Osteocyte (in vitro differentiated cells): Measurements from ENCODE around the gene GPSM1. TPM values are rescaled to one million over a fixed set of nuclear protein-coding genes. Genes with fewer than 3 reads are reported as not detected.

Experiments
- DNase-seq: peaks from one replicate; pipeline ENCODE4 v3.0.0; 2021; ENCODE audit warnings: mixed read lengths; ENCODE audit not compliant: unreplicated experiment; ENCODE audit errors: extremely low spot score
- H3K27ac Mint-ChIP-seq: one replicate; pipeline ENCODE4 v1.8.0; 2021; ENCODE audit warnings: mild to moderate bottlenecking, mixed read lengths; ENCODE audit not compliant: unreplicated experiment
- H3K27me3 Mint-ChIP-seq: one replicate; pipeline ENCODE4 v1.8.0; 2021; ENCODE audit warnings: mixed read lengths; ENCODE audit not compliant: unreplicated experiment
- H3K36me3 Mint-ChIP-seq: one replicate; pipeline ENCODE4 v1.8.0; 2021; ENCODE audit warnings: mixed read lengths; ENCODE audit not compliant: unreplicated experiment
- H3K4me1 Mint-ChIP-seq: one replicate; pipeline ENCODE4 v1.8.0; 2021; ENCODE audit warnings: mixed read lengths; ENCODE audit not compliant: unreplicated experiment
- H3K4me3 Mint-ChIP-seq: one replicate; pipeline ENCODE4 v1.8.0; 2021; ENCODE audit warnings: mild to moderate bottlenecking, moderate library complexity, mixed read lengths; ENCODE audit not compliant: unreplicated experiment
- H3K9me3 Mint-ChIP-seq: one replicate; pipeline ENCODE4 v1.8.0; 2021; ENCODE audit warnings: mixed read lengths; ENCODE audit not compliant: unreplicated experiment
- CTCF ChIP-seq: fragments of 200-600 bp; sonication (generic); IDR thresholded peaks from 2 replicates; pipeline ENCODE4 v1.5.0; 2021; ENCODE audit warnings: antibody characterized with exemption, mild to moderate bottlenecking, moderate library complexity
- total RNA-seq: library from RNA; stranded (reverse); gene quantifications from 2 replicates; pipeline ENCODE4 v1.2.1, GENCODE V29; 2021

The GPSM1 gene
- total RNA-seq, 1 donor from 2014 or later, result 37.1 TPM

GRCh38 chr9:136391737-136392537, 64.6 kb downstream of the GPSM1 start:
- TF ChIP-seq CTCF, result no peak
- Mint-ChIP-seq H3K36me3 (peaks cover 23% of the 10 kb centered on the region), H3K4me3 (no peak overlapping the region), H3K4me1 (no peaks in the 10 kb centered on the region), H3K27me3 (no peaks in the 10 kb centered on the region), H3K27ac (no peak overlapping the region), H3K9me3 (no peaks in the 10 kb centered on the region)
- no peak for DNase-seq

- DNase-seq, result no peak
- Mint-ChIP-seq H3K27ac (no peak overlapping the region), H3K4me1 (no peaks in the 10 kb centered on the region), H3K4me3 (no peak overlapping the region), H3K27me3 (no peaks in the 10 kb centered on the region), H3K36me3 (peaks cover 23% of the 10 kb centered on the region), H3K9me3 (no peaks in the 10 kb centered on the region)
- no peak for TF ChIP-seq CTCF
These were observed 65.5 kb downstream of the GPSM1 start for GRCh38 chr9:136392538-136393449.

- no peak for TF ChIP-seq CTCF
- H3K4me1 Mint-ChIP-seq, result peaks cover 4% of the 10 kb centered on the region
- H3K27ac Mint-ChIP-seq, result no peak overlapping the region
- DNase-seq, result no peak
- no peaks in the 10 kb centered on the region for H3K9me3 Mint-ChIP-seq
- H3K36me3 Mint-ChIP-seq, result peaks cover 19% of the 10 kb centered on the region
- no peaks in the 10 kb centered on the region for H3K27me3 Mint-ChIP-seq
- H3K4me3 Mint-ChIP-seq, result no peak overlapping the region
These were observed 66.2 kb downstream of the GPSM1 start for GRCh38 chr9:136393531-136393930.

GRCh38 chr9:136394312-136395019, 67.1 kb downstream of the GPSM1 start:
- H3K36me3 Mint-ChIP-seq, result peaks cover 18% of the 10 kb centered on the region
- no peak overlapping the region for H3K27ac Mint-ChIP-seq
- H3K4me1 Mint-ChIP-seq, result peaks cover 11% of the 10 kb centered on the region
- H3K27me3 Mint-ChIP-seq, result no peaks in the 10 kb centered on the region
- H3K9me3 Mint-ChIP-seq, result no peaks in the 10 kb centered on the region
- DNase-seq, result no peak
- no peak overlapping the region for H3K4me3 Mint-ChIP-seq
- no peak for TF ChIP-seq CTCF
